HL-60 (cell line): Measurements from ENCODE around the gene ZNF587B.

ENCODE experiments used
- POLR2AphosphoS5 ChIP-seq: IDR thresholded peaks from 2 replicates; pipeline ENCODE4 v1.6.1; 2012; ENCODE audit warnings: low read depth
- REST ChIP-seq: IDR thresholded peaks from 2 replicates; pipeline ENCODE4 v1.6.1; 2012; ENCODE audit warnings: low read depth; ENCODE audit not compliant: insufficient replicate concordance
- SPI1 ChIP-seq: IDR thresholded peaks from 2 replicates; pipeline ENCODE4 v1.6.1; 2012; ENCODE audit warnings: low read depth, mild to moderate bottlenecking, borderline replicate concordance
- TF ChIP-seq, protein P1 (sequence below): IDR thresholded peaks from one replicate; pipeline ENCODE4 v1.5.1; 2011; ENCODE audit warnings: low read length, control low read depth, inconsistent platforms; ENCODE audit not compliant: insufficient read depth

DNA sequence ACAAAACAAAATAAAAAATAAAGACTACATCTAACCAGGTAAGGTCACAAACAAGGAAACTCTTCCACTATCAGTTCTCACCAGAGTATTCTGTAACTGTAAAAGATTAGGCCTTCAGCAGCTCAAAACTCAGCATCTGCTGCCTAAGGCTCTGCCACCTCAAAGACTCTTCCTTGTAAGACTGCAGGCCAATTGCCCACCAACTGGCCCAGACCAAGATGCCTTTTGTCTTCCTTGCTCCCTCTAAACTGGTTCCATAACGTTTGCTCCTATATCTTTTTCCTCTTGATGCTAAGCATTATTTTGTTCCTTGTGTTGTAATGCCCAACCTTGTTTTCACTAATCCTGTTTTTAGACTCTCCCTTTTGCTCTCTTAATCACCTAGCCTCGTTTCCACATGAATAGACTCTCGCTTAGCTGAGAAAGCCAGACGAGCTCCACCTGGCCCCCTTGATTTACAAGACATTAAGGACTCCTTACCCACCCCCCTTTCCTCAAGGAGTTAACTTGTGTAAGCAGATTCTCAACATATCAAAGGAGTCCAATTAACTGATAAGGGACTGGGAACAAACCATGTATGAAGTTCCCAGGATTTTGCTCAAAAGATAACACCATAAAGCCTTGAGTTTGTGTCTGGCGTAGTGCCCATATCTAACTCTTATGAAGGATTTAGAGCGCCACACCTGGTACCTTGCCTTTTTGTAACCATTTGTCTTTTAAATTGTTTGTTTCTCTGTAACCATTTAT is 57.3 kb downstream of the ZNF587B start:
- TF ChIP-seq, protein P1, sequence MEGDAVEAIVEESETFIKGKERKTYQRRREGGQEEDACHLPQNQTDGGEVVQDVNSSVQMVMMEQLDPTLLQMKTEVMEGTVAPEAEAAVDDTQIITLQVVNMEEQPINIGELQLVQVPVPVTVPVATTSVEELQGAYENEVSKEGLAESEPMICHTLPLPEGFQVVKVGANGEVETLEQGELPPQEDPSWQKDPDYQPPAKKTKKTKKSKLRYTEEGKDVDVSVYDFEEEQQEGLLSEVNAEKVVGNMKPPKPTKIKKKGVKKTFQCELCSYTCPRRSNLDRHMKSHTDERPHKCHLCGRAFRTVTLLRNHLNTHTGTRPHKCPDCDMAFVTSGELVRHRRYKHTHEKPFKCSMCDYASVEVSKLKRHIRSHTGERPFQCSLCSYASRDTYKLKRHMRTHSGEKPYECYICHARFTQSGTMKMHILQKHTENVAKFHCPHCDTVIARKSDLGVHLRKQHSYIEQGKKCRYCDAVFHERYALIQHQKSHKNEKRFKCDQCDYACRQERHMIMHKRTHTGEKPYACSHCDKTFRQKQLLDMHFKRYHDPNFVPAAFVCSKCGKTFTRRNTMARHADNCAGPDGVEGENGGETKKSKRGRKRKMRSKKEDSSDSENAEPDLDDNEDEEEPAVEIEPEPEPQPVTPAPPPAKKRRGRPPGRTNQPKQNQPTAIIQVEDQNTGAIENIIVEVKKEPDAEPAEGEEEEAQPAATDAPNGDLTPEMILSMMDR: no peak
- TF ChIP-seq POLR2AphosphoS5 (no peak), REST (no peak), SPI1 (no peak)
